Thoracic aorta (tissue), 2 donors: ENCODE results near the gene ADAM15. TPM values are rescaled to one million over a fixed set of nuclear protein-coding genes. Genes with fewer than 3 reads are reported as not detected.

Experiments
- ATAC-seq: fragments of 150-250 bp; one replicate; pipeline ENCODE4 v1.8.0; 2017; ENCODE audit warnings: low read depth; ENCODE audit not compliant: insufficient number of reproducible peaks, low FRiP score
- DNase-seq: peaks from one replicate; pipeline ENCODE4 v3.0.0-alpha.2; 2020; ENCODE audit warnings: low spot score
- H3K27ac ChIP-seq, 2 donors: fragments of 200-600 bp; sonication (generic); 1 replicate in 1 of 2; 2 replicates in 1 of 2; pipeline ENCODE4 v1.5.1; 2016; ENCODE audit warnings: mild to moderate bottlenecking in 2 of 2, moderate library complexity in 2 of 2
- H3K27me3 ChIP-seq: fragments of 200-600 bp; sonication (generic); replicated peaks from 2 replicates; pipeline ENCODE4 v1.6.0; 2016; ENCODE audit warnings: mild to moderate bottlenecking; ENCODE audit not compliant: insufficient read depth
- H3K36me3 ChIP-seq: fragments of 200-600 bp; sonication (generic); one replicate; pipeline ENCODE4 v1.5.1; 2016
- H3K4me1 ChIP-seq, 2 donors: fragments of 200-600 bp; sonication (generic); 1 replicate in 1 of 2; 2 replicates in 1 of 2; pipeline versions ENCODE4 v1.5.1 to v1.6.0; 2016; ENCODE audit warnings: low read depth in 2 of 2, mild to moderate bottlenecking in 1 of 2; ENCODE audit not compliant: control insufficient read depth in 1 of 2
- H3K4me3 ChIP-seq: fragments of 200-600 bp; sonication (generic); 2 replicates; pipeline ENCODE4 v1.5.1; 2016; ENCODE audit warnings: mild to moderate bottlenecking
- H3K9me3 ChIP-seq: fragments of 200-600 bp; sonication (generic); 2 replicates; pipeline ENCODE4 v1.5.1; 2016
- total RNA-seq, 2 donors: library from RNA; depleted of rRNA; stranded (reverse); fragments of >200 nt; gene quantifications; one replicate each; pipeline versions ENCODE4 v1.1.0 to v1.2.3, GENCODE V29; 2016
- TF ChIP-seq, protein P1 (sequence below): fragments of 200-600 bp; sonication (generic); IDR thresholded peaks from one replicate; pipeline ENCODE4 v1.5.1; 2019; ENCODE audit warnings: antibody characterized with exemption

ADAM15 gene
- total RNA-seq, 2 donors from 2014 or later: 119 to 144 TPM

DNA sequence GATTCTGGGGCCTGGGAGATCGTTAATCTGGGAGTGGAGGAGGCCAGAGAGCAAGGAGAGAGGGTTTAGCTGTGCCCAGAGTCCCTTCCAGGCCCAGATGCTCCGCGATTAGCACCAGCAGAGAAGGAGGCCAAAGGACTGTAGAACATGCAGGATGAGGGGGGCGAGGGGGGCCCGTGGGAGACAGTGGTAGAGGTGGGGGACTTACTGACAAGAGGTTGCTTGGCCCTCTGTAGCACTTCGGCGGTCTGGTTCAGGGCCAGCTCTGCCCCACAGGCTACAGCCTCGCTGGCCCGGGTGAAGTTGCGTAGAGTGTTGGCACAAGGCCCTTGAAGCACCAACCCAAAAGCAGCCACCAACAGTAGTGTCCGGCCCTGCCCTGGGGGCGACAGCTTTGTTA, 18.2 kb upstream of the ADAM15 start:
- no peaks in the 10 kb centered on the region for H3K9me3 ChIP-seq
- H3K27me3 ChIP-seq: no peaks in the 10 kb centered on the region
- ATAC-seq (no peak), DNase-seq (no peak)
- H3K36me3 ChIP-seq: no peaks in the 10 kb centered on the region
- TF ChIP-seq, protein P1, sequence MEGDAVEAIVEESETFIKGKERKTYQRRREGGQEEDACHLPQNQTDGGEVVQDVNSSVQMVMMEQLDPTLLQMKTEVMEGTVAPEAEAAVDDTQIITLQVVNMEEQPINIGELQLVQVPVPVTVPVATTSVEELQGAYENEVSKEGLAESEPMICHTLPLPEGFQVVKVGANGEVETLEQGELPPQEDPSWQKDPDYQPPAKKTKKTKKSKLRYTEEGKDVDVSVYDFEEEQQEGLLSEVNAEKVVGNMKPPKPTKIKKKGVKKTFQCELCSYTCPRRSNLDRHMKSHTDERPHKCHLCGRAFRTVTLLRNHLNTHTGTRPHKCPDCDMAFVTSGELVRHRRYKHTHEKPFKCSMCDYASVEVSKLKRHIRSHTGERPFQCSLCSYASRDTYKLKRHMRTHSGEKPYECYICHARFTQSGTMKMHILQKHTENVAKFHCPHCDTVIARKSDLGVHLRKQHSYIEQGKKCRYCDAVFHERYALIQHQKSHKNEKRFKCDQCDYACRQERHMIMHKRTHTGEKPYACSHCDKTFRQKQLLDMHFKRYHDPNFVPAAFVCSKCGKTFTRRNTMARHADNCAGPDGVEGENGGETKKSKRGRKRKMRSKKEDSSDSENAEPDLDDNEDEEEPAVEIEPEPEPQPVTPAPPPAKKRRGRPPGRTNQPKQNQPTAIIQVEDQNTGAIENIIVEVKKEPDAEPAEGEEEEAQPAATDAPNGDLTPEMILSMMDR: no peak
- no peak overlapping the region for H3K4me3 ChIP-seq
- H3K27ac ChIP-seq: no peak overlapping the region
- H3K4me1 ChIP-seq: no peaks in the 10 kb centered on the region

DNA sequence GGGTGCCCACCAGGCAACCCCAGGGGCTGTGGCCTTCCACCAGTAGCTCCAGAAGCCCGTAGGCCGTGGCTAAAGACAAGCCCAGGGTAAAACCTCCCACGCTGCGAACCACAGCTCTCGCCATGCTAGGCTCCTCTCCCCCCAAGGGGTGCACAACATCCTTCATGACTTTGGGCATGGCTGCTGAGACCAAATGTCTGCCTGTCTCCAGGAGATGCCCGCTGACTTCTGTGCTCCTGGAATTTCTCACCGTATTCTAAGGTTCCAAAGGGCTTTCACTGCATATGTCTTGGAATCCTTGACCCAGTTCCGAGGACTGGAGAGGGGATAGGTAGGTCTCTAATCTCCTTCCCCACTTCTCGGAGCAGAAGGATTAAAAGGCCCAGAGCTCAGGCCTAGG, 17.6 kb upstream of the ADAM15 start, which contains the start of the genes DCST1 and DCST2:
DCST1 (plus strand) TSS at position 301 of the 400 bp plus-strand sequence. CDS start 213 bp downstream, outside the sequence.
DCST2 (minus strand) TSS at position 258 of the 400 bp plus-strand sequence; CDS start at position 178, 80 bp downstream.
- no peak for ATAC-seq
- Histone ChIP-seq H3K27me3 (no peaks in the 10 kb centered on the region), H3K27ac (no peak within 1 kb of the TSS), H3K4me3 (no peak within 1 kb of the TSS), H3K9me3 (no peaks in the 10 kb centered on the region), H3K4me1 (no peaks in the 10 kb centered on the region), H3K36me3 (no peaks in the 10 kb centered on the region)
- no peak for DNase-seq
- TF ChIP-seq, protein P1: no peak

DNA sequence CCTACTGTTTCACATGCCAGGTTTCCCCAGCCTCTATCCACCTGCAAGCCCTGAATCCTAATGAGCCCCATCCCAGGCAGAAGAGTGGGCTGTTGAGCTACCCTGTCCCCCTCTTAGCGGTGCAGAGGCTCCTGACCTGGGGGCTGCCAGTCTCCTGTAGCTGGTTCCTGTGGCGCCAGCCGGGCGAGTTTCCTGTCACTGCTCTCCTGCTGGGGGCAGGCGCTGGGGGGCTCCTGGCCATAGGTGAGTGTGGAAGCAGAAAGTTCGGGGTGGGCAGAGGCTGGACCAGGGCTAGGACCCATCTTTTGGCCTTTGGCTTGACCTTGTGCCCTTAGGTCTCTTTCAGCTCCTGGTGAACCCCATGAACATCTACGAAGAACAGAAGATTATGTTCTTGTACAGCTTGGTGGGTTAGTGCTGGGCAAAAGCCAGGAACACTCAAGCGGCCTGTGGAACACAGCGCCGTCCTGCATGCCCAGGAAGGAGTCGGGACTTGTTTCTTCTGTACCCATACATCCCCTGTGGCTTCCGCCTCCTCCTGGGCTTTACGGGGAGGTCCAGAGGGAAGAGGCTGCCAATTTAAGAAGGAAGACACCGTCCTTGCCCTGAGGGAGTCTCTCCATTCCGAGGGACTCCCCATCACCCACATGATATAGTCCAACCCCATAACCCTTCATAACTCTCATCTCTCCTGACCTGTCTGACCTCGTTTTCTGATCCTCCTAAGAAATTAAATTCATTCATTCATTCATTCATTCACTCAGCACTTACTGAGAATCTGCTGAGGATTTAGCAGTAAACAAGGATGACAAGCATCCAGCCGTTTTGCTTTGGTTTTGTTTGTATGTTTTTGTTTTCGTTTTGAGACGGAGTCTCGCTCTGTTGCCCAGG, 16.6 kb upstream of the ADAM15 start:
- TF ChIP-seq, protein P1: no peak
- no peaks in the 10 kb centered on the region for H3K9me3 ChIP-seq
- no peaks in the 10 kb centered on the region for H3K4me1 ChIP-seq
- H3K4me3 ChIP-seq: no peak overlapping the region
- no peaks in the 10 kb centered on the region for H3K36me3 ChIP-seq
- no peak for DNase-seq
- ATAC-seq: no peak
- H3K27ac ChIP-seq: no peak overlapping the region
- H3K27me3 ChIP-seq: no peaks in the 10 kb centered on the region

DNA sequence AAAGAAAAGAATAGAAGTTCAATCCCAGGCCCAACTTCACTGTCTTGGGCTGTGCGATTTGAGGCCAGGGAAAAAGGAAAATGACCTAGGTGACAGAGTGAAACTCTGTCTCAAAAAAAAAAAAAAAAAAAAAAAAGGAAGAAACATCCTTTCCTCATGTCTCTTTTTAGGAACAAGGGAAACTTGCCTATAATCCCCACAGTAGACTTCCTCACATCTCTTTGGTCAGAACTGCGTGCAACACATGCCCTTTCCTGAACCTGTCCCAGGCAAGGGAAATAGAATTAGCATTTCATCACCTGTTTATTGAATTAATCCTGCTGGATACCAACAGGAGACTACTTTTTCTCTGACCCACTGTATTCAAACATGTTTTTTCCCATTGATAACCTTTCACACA, 15.2 kb upstream of the ADAM15 start:
- Histone ChIP-seq H3K27me3 (no peaks in the 10 kb centered on the region), H3K36me3 (no peaks in the 10 kb centered on the region), H3K4me3 (no peak overlapping the region), H3K27ac (no peak overlapping the region), H3K9me3 (no peaks in the 10 kb centered on the region), H3K4me1 (no peaks in the 10 kb centered on the region)
- ATAC-seq: no peak
- no peak for DNase-seq
- TF ChIP-seq, protein P1: no peak

DNA sequence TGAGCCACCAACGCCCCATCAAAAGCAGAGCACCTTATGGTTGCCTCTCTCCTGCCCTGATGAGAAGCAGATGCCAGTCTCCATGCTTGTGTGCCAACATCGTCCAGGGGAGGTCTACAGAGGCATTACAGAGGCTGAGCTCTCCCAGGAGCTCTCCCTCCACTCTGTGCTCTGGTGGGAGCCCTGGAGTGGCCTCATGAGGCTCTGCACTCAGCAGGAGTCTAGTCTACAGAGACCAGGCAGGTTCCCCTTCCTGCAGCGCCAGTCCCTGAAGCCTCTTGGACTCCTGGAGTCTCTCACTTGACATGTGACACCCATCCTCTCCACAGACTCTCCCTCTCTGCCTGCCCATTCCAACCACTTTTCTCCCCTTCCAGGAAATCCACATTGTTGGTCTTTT, 14.1 kb upstream of the ADAM15 start:
- H3K27ac ChIP-seq: no peak overlapping the region

More for the DNA sequence above, 14.1 kb upstream of the ADAM15 start:
- Histone ChIP-seq H3K4me1 (no peaks in the 10 kb centered on the region), H3K9me3 (no peaks in the 10 kb centered on the region), H3K4me3 (no peak overlapping the region), H3K36me3 (no peaks in the 10 kb centered on the region), H3K27me3 (no peaks in the 10 kb centered on the region)
- DNase-seq (no peak), ATAC-seq (no peak)
- TF ChIP-seq, protein P1: no peak
